ENCODE measurements around the gene DUS4L.

GRCh38 chr7:107559864-107560263 lies 3.9 kb upstream of the DUS4L start:
- TF ChIP-seq POLR2AphosphoS5 (IDR thresholded peaks at IDR 0.05; ENCODE audit: low read depth, low read length) (no peak), SIN3A (IDR thresholded peaks at IDR 0.05; ENCODE audit: borderline replicate concordance, insufficient read depth, low read length) (no peak)

Measured in PFSK-1 (cell line).